Vagina (tissue), 2 donors: Measurements from ENCODE around the gene VMAC.

Experiments
- CTCF ChIP-seq, 3 experiments: fragments of 450-650 bp in 2 of 3; fragments of 200-600 bp in 1 of 3; sonication (generic) in 1 of 3; IDR thresholded peaks; one replicate each; pipeline ENCODE4 v1.5.1; 2017 to 2019; ENCODE audit warnings: antibody characterized with exemption in 3 of 3, mild to moderate bottlenecking in 2 of 3, moderate library complexity in 2 of 3
- POLR2A ChIP-seq, 2 donors: fragments of 450-650 bp; IDR thresholded peaks; one replicate each; pipeline ENCODE4 v1.6.1; 2017; ENCODE audit warnings: antibody characterized with exemption in 2 of 2, mild to moderate bottlenecking in 2 of 2, moderate library complexity in 2 of 2
- POLR2AphosphoS5 ChIP-seq, 2 donors: sonication (generic); formaldehyde crosslinking; IDR thresholded peaks; one replicate each; pipeline ENCODE4 v1.9.0; 2017; ENCODE audit warnings: antibody characterized with exemption in 2 of 2, mild to moderate bottlenecking in 2 of 2, low read depth in 1 of 2; ENCODE audit not compliant: insufficient read depth in 1 of 2

- TF ChIP-seq CTCF (IDR thresholded peaks at IDR 0.05) (no peak), POLR2A (IDR thresholded peaks at IDR 0.05) (no peak), POLR2AphosphoS5 (IDR thresholded peaks at IDR 0.05; ENCODE audit: insufficient read depth in 1 of 2, low read depth in 1 of 2) (no peak)
Measured at GRCh38 chr19:5916181-5916708, 11.6 kb downstream of the VMAC start.
